GM23248 (cell line): ENCODE measurements around the gene OR4D9.

Experiments
- EZH2 ChIP-seq: fragments of 200-600 bp; sonication (generic); IDR thresholded peaks from 2 replicates; pipeline ENCODE4 v1.6.1; 2018; ENCODE audit warnings: antibody characterized with exemption, mild to moderate bottlenecking; ENCODE audit not compliant: insufficient read depth, poor library complexity, severe bottlenecking
- EZH2phosphoT487 ChIP-seq: fragments of 200-600 bp; sonication (generic); IDR thresholded peaks from 2 replicates; pipeline ENCODE4 v1.6.1; 2018; ENCODE audit warnings: antibody characterized with exemption, moderate library complexity, mild to moderate bottlenecking, low read depth; ENCODE audit not compliant: insufficient read depth

GRCh38 chr11:59520741-59521140 lies 9.4 kb downstream of the OR4D9 start:
- TF ChIP-seq EZH2 (no peak), EZH2phosphoT487 (no peak)
